GM13976 (cell line): ENCODE data around the gene ZNF768.
"Not testable (repeated sequence)": the region's sequence is repeated elsewhere in the genome, so short reads cannot be mapped to it uniquely, and the experiment has no call there.

Experiments
- DNase-seq: peaks from one replicate; pipeline ENCODE4 v3.0.0; 2012; ENCODE audit warnings: low spot score
- CTCF ChIP-seq: IDR thresholded peaks from 2 replicates; pipeline ENCODE4 v1.5.1; 2012; ENCODE audit warnings: borderline replicate concordance, mild to moderate bottlenecking; ENCODE audit not compliant: insufficient read depth; ENCODE audit errors: extremely low read depth, missing control alignments, control extremely low read depth
- in situ Hi-C: fragments of 300-500 bp; cut with MboI; formaldehyde crosslinking; loops from one replicate; pipeline ENCODE4 v1.12.0; 2022; ENCODE audit warnings: low sequenced_read_pairs, mixed read lengths, inconsistent platforms; ENCODE audit not compliant: unreplicated experiment

Gene ZNF768

GRCh38 chr16:30548416-30549253 is 22.3 kb upstream of the ZNF768 start:
- TF ChIP-seq CTCF: no peak
- no peak for DNase-seq
- in situ Hi-C loops: no loop called here

- TF ChIP-seq CTCF: no peak
- in situ Hi-C loops: no loop called here
- no peak for DNase-seq
Measured at GRCh38 chr16:30546115-30546514, 19.7 kb upstream of the ZNF768 start.

- no peak for DNase-seq
- no peak for TF ChIP-seq CTCF
- in situ Hi-C loops: no loop called here
Measured at GRCh38 chr16:30543067-30543466, 16.7 kb upstream of the ZNF768 start.

- no peak for TF ChIP-seq CTCF
- no peak for DNase-seq
- in situ Hi-C loops: no loop called here
Measured at GRCh38 chr16:30541502-30542329, 15.3 kb upstream of the ZNF768 start.

- DNase-seq, in situ Hi-C loops: not testable (repeated sequence)
Measured at GRCh38 chr16:30540916-30541464, 14.6 kb upstream of the ZNF768 start.

- DNase-seq, in situ Hi-C loops: not testable (repeated sequence)
Measured at GRCh38 chr16:30539986-30540526, 13.7 kb upstream of the ZNF768 start.

- in situ Hi-C loops: no loop called here
- TF ChIP-seq CTCF: no peak
- no peak for DNase-seq
Measured at GRCh38 chr16:30539000-30539964, 12.9 kb upstream of the ZNF768 start.

GRCh38 chr16:30536391-30537024 is 10.1 kb upstream of the ZNF768 start:
- in situ Hi-C loops, DNase-seq: not testable (repeated sequence)
